HG02588 (cell line): ENCODE data around the gene FURIN.
A peak's percentile ranks its signal among the peaks of the same experiment; 100 is the strongest.
"Not testable (repeated sequence)": the region's sequence is repeated elsewhere in the genome, so short reads cannot be mapped to it uniquely, and the experiment has no call there.

ENCODE experiments used
- ATAC-seq: cut with Tn5 transposase; IDR thresholded peaks from one replicate; pipeline ENCODE4 v1.9.1; 2021; ENCODE audit warnings: mild to moderate bottlenecking, moderate library complexity; ENCODE audit not compliant: unreplicated experiment

Gene FURIN

GRCh38 chr15:90914305-90915080 is 46.1 kb downstream of the FURIN start:
- ATAC-seq: no peak

- no peak for ATAC-seq
Observed at GRCh38 chr15:90915216-90915807, 46.9 kb downstream of the FURIN start.

- no peak for ATAC-seq
Observed at GRCh38 chr15:90915808-90916440, 47.5 kb downstream of the FURIN start.

GRCh38 chr15:90916461-90916860 is 48.1 kb downstream of the FURIN start:
- ATAC-seq: no peak

GRCh38 chr15:90917569-90917968 is 49.2 kb downstream of the FURIN start:
- ATAC-seq: no peak

- ATAC-seq: no peak
Observed at GRCh38 chr15:90918034-90918788, 49.8 kb downstream of the FURIN start.

GRCh38 chr15:90918835-90919234 is 50.4 kb downstream of the FURIN start:
- ATAC-seq: no peak

GRCh38 chr15:90921887-90922286 is 53.5 kb downstream of the FURIN start:
- no peak for ATAC-seq

GRCh38 chr15:90922712-90923322 is 54.4 kb downstream of the FURIN start:
- ATAC-seq: peak; percentile 57

- peak; percentile 70 for ATAC-seq
Observed at GRCh38 chr15:90924375-90924774, 56.0 kb downstream of the FURIN start.

GRCh38 chr15:90926766-90927165 is 58.4 kb downstream of the FURIN start:
- not testable (repeated sequence) for ATAC-seq

GRCh38 chr15:90928106-90928505 is 59.7 kb downstream of the FURIN start:
- not testable (repeated sequence) for ATAC-seq

- no peak for ATAC-seq
Observed at GRCh38 chr15:90929246-90930019, 61.0 kb downstream of the FURIN start.

- ATAC-seq: no peak
Observed at GRCh38 chr15:90930861-90931574, 62.6 kb downstream of the FURIN start.

- no peak for ATAC-seq
Observed at GRCh38 chr15:90931575-90931827, 63.1 kb downstream of the FURIN start.

GRCh38 chr15:90931828-90932659 is 63.7 kb downstream of the FURIN start, which contains the start of gene HDDC3:
TSS of gene HDDC3 (minus strand) at chr15:90932549. CDS start at chr15:90932540, 9 bp downstream.
- peak; percentile 44 for ATAC-seq

- no peak for ATAC-seq
Observed at GRCh38 chr15:90932660-90932991, 64.2 kb downstream of the FURIN start.
